H1 (cell line): ENCODE measurements around the gene SNAP47. TPM values are rescaled to one million over a fixed set of nuclear protein-coding genes. Genes with fewer than 3 reads are reported as not detected.

ENCODE experiments used
- ASH2L ChIP-seq: fragments of 200-600, 300-600 bp; sonication (generic); IDR thresholded peaks from one replicate; pipeline ENCODE4 v1.7.1; 2017; ENCODE audit warnings: low read length
- CREB1 ChIP-seq: IDR thresholded peaks from 2 replicates; pipeline ENCODE4 v1.6.1; 2012; ENCODE audit warnings: inconsistent platforms
- EP300 ChIP-seq, 2 experiments: IDR thresholded peaks; 1 replicate in 1 of 2; 2 replicates in 1 of 2; pipeline ENCODE4 v1.6.1; 2011 to 2012; ENCODE audit warnings: low read depth in 2 of 2, low read length in 2 of 2, mild to moderate bottlenecking in 2 of 2, borderline replicate concordance in 1 of 2, inconsistent platforms in 1 of 2, moderate library complexity in 1 of 2
- KDM5A ChIP-seq: fragments of 200-600 bp; IDR thresholded peaks from 2 replicates; pipeline ENCODE4 v1.7.1; 2012; ENCODE audit warnings: mild to moderate bottlenecking, low read length, inconsistent platforms, mixed read lengths
- polyA plus RNA-seq, 7 experiments: library from polyadenylated mRNA; depleted of rRNA in 3 of 7; stranded (reverse) in 5 of 7; unstranded in 2 of 7; fragments of >200 nt in 5 of 7; fragments of 200-250 nt in 2 of 7; gene quantifications; 1 replicate in 5 of 7; 2 replicates in 1 of 7; 4 replicates in 1 of 7; pipeline versions ENCODE4 v1.2.1 to v1.2.3, GENCODE V29; 2011 to 2013; ENCODE audit warnings: missing spikeins in 2 of 7, mixed read lengths in 2 of 7
- total RNA-seq: library from RNA; stranded (reverse); fragmentation: NEBNext Ultra II Directional; extraction: Animal tissue kit (Norgen Biotek cat#: 25700); gene quantifications from 2 replicates; pipeline ENCODE4 v1.2.1, GENCODE V29; 2021
- TF ChIP-seq, protein P1 (sequence below): IDR thresholded peaks from 2 replicates; pipeline ENCODE4 v1.6.1; 2012; ENCODE audit warnings: low read length, inconsistent platforms
- TF ChIP-seq, protein P2 (sequence below): fragments of 300-600 bp; sonication (generic); IDR thresholded peaks from 2 replicates; pipeline ENCODE4 v1.7.1; 2012; ENCODE audit warnings: low read length, moderate library complexity, mild to moderate bottlenecking, inconsistent platforms; ENCODE audit not compliant: insufficient replicate concordance

Gene SNAP47
- total and polyA plus RNA-seq, 2 of the 8 experiments (the other 6 are each of a cell fraction or from before 2014, with no cell fraction given) = 37.6 to 42.2 TPM

DNA sequence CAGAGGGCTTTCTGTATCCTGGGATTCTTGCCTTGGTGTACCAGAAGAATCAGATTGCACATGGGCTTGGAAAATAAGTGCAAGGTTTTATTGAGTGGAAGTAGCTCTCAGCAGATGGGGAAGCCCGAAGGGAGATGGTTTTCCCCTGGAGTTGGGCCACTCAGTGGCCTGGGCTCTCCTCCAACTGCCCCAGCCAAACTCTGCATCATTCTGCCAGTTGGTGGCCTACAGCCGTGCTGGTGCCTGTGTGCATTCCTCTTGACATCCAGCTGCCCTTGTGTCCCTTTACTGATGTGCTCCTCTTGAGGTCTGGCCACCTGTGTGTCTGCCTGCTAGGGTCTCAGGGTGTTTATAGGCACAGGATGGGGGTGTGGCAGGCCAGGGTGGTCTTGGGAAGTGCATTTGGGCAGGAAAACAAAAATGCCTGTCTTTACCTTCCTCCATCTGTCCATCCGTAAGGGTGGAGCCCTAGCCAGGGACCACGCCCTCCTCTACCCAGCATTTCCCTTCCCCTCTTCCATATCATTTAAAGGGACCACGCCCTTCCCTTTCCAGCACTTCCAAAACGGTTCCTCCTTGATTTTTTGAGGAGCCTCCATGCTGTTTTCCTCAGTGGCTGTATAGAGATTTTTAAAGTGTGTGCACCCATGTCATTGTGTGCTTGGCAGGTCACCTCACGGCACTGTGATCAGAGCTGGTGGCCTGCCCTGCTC lies 18.9 kb downstream of the SNAP47 start (continued):
- TF ChIP-seq, protein P1, sequence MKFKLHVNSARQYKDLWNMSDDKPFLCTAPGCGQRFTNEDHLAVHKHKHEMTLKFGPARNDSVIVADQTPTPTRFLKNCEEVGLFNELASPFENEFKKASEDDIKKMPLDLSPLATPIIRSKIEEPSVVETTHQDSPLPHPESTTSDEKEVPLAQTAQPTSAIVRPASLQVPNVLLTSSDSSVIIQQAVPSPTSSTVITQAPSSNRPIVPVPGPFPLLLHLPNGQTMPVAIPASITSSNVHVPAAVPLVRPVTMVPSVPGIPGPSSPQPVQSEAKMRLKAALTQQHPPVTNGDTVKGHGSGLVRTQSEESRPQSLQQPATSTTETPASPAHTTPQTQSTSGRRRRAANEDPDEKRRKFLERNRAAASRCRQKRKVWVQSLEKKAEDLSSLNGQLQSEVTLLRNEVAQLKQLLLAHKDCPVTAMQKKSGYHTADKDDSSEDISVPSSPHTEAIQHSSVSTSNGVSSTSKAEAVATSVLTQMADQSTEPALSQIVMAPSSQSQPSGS = no peak
- TF ChIP-seq EP300 (IDR thresholded peaks at IDR 0.05; ENCODE audit: borderline replicate concordance in 1 of 2, low read depth in 2 of 2, low read length in 2 of 2) (no peak), ASH2L (no peak), KDM5A (no peak), CREB1 (no peak)
- TF ChIP-seq, protein P2, sequence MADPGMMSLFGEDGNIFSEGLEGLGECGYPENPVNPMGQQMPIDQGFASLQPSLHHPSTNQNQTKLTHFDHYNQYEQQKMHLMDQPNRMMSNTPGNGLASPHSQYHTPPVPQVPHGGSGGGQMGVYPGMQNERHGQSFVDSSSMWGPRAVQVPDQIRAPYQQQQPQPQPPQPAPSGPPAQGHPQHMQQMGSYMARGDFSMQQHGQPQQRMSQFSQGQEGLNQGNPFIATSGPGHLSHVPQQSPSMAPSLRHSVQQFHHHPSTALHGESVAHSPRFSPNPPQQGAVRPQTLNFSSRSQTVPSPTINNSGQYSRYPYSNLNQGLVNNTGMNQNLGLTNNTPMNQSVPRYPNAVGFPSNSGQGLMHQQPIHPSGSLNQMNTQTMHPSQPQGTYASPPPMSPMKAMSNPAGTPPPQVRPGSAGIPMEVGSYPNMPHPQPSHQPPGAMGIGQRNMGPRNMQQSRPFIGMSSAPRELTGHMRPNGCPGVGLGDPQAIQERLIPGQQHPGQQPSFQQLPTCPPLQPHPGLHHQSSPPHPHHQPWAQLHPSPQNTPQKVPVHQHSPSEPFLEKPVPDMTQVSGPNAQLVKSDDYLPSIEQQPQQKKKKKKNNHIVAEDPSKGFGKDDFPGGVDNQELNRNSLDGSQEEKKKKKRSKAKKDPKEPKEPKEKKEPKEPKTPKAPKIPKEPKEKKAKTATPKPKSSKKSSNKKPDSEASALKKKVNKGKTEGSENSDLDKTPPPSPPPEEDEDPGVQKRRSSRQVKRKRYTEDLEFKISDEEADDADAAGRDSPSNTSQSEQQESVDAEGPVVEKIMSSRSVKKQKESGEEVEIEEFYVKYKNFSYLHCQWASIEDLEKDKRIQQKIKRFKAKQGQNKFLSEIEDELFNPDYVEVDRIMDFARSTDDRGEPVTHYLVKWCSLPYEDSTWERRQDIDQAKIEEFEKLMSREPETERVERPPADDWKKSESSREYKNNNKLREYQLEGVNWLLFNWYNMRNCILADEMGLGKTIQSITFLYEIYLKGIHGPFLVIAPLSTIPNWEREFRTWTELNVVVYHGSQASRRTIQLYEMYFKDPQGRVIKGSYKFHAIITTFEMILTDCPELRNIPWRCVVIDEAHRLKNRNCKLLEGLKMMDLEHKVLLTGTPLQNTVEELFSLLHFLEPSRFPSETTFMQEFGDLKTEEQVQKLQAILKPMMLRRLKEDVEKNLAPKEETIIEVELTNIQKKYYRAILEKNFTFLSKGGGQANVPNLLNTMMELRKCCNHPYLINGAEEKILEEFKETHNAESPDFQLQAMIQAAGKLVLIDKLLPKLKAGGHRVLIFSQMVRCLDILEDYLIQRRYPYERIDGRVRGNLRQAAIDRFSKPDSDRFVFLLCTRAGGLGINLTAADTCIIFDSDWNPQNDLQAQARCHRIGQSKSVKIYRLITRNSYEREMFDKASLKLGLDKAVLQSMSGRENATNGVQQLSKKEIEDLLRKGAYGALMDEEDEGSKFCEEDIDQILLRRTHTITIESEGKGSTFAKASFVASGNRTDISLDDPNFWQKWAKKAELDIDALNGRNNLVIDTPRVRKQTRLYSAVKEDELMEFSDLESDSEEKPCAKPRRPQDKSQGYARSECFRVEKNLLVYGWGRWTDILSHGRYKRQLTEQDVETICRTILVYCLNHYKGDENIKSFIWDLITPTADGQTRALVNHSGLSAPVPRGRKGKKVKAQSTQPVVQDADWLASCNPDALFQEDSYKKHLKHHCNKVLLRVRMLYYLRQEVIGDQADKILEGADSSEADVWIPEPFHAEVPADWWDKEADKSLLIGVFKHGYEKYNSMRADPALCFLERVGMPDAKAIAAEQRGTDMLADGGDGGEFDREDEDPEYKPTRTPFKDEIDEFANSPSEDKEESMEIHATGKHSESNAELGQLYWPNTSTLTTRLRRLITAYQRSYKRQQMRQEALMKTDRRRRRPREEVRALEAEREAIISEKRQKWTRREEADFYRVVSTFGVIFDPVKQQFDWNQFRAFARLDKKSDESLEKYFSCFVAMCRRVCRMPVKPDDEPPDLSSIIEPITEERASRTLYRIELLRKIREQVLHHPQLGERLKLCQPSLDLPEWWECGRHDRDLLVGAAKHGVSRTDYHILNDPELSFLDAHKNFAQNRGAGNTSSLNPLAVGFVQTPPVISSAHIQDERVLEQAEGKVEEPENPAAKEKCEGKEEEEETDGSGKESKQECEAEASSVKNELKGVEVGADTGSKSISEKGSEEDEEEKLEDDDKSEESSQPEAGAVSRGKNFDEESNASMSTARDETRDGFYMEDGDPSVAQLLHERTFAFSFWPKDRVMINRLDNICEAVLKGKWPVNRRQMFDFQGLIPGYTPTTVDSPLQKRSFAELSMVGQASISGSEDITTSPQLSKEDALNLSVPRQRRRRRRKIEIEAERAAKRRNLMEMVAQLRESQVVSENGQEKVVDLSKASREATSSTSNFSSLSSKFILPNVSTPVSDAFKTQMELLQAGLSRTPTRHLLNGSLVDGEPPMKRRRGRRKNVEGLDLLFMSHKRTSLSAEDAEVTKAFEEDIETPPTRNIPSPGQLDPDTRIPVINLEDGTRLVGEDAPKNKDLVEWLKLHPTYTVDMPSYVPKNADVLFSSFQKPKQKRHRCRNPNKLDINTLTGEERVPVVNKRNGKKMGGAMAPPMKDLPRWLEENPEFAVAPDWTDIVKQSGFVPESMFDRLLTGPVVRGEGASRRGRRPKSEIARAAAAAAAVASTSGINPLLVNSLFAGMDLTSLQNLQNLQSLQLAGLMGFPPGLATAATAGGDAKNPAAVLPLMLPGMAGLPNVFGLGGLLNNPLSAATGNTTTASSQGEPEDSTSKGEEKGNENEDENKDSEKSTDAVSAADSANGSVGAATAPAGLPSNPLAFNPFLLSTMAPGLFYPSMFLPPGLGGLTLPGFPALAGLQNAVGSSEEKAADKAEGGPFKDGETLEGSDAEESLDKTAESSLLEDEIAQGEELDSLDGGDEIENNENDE = no peak
